ENCODE measurements around the gene ZSWIM1. TPM values are rescaled to one million over a fixed set of nuclear protein-coding genes. Genes with fewer than 3 reads are reported as not detected.

Gene ZSWIM1
- total RNA-seq (2014; rRNA removed; shearing (Covaris generic)) = 7.2 and 10.2 TPM in 2 replicates

DNA sequence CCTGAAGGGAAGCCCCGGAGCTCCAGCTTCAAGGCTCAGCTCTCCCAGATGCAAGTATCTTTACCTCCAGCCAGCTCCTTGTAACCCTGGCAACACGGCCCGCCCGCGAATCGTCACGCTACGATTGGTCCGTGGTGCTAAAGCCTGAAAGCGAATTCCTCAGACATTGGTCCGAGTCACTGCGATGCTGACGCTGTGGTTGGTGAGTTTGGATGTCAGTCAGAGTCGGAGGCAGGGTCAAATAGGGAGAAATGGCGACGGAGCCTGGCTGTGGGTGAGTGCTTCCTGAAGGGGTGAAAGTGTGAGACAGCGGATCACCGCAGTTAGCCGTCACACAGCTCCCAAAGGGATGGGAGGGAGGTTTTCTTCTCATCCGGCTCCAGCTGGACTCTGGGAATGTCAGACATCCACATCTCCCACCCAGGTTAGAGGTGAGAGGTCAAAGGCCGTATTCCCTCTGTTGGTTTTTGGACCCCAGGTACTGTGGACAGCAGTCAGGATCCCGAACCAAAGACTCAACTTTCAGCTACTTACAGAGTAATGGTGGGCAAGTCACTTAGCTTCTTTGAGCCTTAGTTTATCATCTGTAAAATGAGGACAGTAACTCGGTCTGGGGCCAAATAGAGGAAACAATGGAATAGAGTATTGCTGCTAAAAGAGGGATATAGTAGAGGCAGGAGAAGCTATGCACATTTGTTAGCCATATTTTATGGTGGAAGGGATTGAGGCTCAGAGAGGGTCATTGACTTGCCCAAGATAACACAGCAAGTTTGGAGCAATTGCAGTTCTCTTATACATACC is at the start of gene ZSWIM1:
Gene ZSWIM1 (plus strand): TSS at position 240 of the 801 bp plus-strand sequence. CDS start 1,366 bp downstream, outside the sequence.
- DNase-seq (ENCODE audit: low spot score) = peak; percentile 99

DNA sequence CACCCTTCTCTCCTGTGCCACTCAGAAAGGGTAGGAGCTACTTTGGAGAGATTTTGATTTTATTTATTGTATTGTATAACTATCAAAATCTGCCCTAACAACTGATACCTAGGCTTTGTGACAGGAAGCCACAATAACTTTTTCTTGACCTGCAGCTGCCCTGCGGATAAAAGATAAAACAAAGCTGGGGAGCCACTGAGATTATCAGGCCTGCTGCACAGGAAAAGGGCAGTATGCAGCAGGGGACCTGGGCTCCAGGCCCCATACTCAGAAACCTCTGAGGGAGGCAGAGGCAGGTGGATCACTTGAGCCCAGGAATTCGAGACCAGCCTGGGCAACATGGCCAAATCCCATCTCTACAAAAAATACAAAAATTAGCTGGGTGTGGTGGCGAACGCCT is 48.4 kb upstream of the ZSWIM1 start:
- no peak for DNase-seq (ENCODE audit: low spot score)

DNA sequence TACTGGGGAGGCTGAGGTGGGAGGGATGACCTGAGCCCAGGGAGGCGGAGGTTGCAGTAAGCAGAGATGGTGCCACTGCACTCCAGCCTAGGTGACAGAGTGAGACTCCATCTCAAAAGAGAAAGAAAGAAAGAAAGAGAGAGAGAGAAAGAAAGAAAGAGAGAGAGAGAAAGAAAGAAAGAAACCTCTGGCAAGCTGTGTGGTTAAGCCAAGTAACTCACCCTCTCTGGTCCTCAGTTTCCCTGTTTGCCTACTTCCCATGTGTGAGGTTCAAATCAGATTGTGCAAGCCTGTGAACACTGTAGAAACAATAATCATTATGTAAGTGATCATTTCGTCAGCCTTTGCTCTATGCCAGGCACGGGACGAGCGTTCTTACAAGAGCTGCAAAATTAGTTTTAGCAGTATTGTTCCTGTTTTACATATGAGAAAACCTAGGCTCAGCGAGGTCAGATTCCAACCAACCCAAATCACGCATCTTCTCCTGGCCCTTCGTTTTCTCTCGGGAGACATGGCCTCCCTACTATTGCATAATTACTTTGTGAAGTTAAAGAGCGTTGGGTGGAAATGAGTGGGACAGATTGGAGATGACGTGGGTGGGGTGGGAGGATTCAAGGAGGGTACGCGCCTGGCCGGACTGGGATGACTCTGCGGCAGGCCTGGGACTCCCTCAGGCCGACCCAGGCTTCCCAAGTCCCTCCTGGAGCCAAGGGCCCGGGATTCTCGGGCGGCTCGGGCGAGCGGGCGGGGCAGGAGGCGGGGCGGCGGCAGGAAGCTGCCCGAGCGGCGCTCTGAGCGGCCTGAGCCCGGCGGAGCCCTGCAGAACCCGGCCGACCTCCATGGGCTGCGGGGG is 47.8 kb upstream of the ZSWIM1 start, which contains the start of gene SNX21:
Gene SNX21 (plus strand): TSS at position 770 of the 853 bp plus-strand sequence. CDS start 121 bp downstream, outside the sequence.
- DNase-seq (ENCODE audit: low spot score) = peak; percentile 76

DNA sequence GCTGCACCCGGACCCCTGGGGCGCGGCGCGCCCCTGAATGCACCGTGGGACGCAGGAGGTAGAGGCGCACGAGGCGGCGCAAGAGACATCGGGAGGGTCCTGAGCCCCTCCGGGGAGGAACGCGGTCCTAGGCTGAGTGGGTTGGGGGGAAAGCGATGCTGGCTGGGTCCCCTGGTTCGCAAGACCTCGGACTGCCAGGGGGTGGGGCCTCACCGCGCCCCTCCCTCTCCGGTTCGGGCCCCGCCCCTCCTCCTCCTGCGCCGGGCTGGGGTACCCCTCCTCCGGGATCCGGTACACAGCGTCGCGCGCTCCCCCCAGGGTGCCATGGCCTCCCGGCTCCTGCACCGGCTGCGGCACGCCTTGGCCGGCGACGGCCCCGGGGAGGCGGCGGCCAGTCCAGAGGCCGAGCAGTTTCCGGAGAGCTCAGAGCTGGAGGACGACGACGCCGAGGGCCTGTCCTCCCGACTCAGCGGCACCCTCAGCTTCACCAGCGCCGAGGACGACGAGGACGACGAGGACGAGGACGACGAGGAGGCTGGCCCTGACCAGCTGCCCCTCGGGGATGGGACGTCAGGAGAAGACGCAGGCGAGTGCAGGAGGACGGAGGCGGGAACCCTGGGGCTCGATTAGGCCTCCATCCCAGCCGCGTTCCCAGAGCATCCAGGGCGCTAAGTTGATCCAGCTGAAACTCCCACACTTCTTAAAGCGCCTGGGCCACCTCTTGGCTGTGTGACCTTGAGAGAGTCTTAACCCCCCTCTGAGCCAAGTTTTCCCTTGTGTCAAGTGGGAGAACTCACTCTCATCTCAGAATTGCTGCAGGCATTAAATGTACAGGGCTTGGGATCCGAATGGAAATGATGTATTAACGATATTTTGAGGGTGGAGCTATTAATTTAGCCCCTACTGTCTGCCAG is 46.9 kb upstream of the ZSWIM1 start:
- no peak for DNase-seq (ENCODE audit: low spot score)

DNA sequence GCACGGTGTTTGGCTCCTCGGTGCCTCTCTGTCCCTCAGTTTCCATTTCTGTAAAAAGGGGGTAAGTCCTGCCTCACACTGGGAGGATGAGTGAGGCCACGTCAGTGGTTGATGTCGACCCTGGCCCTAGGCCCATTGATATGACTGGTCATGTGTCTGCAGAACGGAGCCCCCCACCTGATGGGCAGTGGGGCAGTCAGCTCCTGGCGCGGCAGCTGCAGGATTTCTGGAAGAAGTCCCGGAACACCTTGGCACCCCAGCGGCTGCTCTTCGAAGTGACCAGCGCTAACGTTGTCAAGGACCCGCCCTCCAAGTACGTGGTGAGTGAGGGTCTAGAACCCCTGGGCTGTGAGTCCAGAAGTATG is 46.2 kb upstream of the ZSWIM1 start:
- DNase-seq (ENCODE audit: low spot score) = no peak

DNA sequence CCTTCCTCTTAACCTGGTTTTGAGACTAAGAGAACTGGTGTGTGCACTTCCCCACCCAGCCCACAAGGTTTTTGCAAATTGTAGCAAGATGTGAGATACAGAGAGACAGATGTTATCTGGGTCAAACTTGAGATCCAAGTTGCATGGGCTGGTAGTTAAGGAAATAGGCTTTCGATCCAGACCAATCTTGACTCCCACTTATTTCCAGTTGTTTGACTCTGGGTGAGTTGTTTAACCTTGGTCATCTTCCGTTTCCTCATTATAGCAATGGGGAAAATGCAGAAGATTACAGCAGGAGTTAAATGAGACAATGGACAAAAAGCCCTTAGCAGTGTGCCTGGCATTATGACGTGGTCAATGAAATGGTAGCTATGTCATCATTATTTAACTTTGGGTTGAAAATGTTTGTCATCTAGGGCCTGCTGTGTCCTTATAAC is 45.7 kb upstream of the ZSWIM1 start:
- no peak for DNase-seq (ENCODE audit: low spot score)

DNA sequence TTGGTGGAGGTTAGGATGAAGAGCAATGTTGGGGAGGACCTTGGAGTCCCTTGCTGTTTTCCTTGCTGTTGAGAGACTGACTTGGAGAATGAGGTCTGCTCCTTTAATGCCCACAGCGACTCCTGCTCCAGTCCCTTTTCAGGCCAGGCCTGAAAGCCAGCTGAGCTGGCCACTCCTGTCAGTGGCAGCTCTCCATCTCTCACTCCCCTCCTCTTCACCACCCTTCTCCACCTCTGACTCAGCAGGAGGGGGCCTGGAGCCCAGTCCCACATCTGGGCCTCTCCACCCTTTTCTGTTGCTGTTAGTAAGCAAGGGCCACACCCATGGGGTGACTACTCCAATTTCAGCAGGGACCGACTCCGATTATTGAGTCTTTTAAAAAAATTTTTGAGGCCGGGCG is 45.2 kb upstream of the ZSWIM1 start:
- no peak for DNase-seq (ENCODE audit: low spot score)

DNA sequence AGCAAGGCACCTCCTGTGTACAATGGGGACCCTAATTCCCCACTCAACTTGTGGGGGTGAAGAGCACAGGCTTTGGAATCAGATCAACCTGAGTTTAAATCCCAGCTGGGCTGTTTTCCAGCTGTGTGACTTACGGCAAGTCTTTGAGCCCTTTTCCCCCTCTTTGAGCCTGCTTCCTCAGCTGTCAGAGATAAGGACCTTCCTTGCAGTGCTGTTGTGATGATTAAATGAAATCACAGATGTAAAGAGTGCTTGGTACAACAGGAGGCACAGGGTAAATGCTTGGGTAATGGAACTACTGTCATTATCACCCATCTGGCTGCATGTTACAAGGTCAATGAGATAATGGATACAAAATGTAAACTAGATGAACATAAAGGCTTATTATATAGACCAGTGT is 44.2 kb upstream of the ZSWIM1 start:
- no peak for DNase-seq (ENCODE audit: low spot score)

DNA sequence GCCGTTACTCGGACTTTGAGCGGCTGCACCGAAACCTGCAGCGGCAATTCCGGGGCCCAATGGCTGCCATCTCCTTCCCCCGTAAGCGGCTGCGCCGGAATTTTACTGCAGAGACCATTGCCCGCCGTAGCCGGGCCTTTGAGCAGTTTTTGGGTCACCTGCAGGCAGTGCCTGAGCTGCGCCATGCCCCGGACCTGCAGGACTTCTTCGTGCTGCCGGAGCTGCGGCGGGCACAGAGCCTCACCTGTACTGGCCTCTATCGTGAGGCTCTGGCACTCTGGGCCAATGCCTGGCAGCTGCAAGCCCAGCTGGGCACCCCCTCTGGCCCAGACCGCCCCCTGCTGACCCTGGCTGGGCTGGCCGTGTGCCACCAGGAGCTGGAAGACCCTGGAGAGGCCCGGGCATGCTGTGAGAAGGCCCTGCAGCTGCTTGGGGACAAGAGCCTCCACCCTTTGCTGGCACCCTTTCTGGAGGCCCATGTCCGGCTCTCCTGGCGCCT is 40.3 kb upstream of the ZSWIM1 start:
- DNase-seq (ENCODE audit: low spot score) = no peak

DNA sequence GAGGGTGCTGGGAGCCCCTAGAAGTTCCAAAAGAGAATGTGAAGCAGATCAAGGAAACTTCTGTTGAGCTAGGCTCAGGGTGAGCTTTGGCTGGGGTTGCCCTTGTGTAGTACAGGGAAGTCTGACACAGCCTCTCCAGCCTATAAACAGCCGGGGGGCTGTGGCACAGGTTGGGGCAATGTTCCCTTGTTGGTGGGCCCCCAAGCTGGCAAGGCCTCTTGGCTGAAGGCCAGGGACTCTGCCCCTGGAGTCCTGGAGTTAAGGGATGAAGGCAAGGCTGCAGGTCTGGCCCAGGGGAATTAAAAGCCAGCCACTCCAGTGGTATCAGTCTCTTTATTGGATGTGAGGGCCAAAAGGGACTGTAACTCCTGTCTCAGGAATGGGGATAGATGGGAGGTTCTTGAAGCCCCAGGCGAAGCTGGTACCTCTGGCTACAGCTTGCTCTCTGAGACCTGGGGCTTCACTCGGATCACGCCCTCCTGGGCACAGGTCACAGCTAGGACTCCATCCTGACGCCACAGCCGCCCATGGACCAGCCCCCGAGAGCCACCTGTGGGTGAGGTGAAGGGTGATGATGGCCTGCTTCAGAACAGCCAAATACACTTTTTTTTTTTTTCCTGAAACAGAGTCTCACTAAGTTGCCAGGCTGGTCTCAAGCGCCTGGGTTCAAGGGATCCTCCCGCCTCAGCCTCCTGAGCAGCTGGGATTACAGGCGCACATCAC is 39.5 kb upstream of the ZSWIM1 start:
- no peak for DNase-seq (ENCODE audit: low spot score)

DNA sequence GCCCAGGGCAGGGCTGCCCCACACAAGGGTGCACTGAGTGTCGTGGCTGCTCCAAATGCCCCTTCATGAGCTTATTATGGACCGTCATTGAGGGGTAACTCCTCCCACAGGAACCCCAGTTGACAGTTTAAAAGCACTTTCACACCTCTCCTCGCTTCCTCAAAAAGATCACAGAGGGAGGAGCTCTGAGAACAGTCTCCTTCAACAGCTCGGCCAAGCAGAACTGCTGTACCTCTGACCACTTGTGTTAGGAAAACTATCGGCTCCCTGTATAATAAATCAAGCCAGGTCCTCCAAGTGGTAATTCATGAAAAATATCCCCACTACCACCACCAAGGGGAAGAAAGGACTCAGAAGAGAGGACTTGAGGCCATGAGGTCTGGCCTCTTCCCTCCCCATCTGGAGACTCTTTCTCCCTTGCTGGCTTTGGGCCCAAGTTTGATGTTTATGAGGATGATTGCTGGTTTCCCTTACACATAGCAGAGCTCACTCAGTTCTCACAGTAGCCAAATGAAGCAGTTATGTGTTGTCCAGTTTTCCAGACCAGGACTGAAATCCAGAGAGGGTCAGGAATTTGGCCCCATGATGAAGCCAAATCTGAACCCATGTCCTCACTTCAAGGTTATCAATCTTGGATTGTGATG is 38.7 kb upstream of the ZSWIM1 start:
- DNase-seq (ENCODE audit: low spot score) = no peak

DNA sequence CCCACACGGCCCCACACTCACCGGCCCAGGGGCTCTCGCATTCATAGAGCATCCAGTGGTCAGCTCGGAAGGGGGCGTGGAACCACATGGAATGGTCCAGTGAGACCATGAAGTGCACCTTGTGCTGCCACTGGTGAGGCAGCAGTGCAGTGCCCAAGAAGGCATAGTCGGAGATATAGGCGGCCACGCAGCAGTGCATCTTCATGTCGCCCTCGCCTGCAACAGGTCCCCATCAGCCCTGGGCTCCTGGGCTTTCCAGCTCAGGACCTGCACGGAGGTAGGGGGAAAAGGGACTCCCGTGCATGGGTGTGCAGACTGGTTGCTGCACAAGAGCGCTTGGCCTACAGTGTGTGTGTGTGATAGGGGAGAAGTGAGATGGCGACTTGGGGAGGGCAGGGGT is 37.5 kb upstream of the ZSWIM1 start:
- DNase-seq (ENCODE audit: low spot score) = no peak

DNA sequence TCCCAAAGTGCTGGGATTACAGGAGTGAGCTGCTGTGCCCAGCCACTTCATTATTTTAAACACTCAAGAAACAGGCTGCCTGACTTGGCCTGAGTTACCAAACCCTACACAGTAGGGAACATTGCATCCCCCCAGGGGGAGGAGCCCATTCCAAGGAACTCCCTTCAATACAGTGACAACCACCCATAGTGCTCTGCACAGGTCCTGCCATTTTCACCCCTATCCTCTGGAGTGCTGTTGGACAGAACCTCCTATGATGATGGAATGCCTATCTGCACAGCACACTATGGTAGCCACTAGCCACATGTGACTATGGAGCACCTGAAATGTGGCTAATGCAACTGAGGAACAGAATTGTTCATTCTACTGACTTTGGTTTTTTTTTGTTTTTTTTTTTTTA is 35.6 kb upstream of the ZSWIM1 start:
- no peak for DNase-seq (ENCODE audit: low spot score)

DNA sequence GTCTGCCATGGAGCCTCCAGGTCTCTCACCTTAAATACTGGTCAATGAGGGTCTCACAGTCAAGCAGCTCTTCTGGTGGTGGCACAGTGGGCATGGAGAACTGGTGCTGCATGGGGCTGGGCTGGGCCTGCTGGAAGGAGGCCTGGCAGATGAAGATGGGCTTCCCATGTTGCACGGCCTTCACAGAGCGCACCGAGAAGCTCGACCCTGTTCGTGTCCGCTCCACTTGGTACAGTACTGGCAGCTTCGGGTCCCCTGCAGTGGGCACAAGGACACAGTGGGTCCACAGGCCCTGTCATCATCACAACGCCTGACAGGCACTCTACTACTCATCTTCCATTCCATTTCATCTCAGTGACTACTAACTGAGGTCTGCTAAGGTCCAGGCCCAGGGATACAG is 32.6 kb upstream of the ZSWIM1 start:
- DNase-seq (ENCODE audit: low spot score) = no peak

DNA sequence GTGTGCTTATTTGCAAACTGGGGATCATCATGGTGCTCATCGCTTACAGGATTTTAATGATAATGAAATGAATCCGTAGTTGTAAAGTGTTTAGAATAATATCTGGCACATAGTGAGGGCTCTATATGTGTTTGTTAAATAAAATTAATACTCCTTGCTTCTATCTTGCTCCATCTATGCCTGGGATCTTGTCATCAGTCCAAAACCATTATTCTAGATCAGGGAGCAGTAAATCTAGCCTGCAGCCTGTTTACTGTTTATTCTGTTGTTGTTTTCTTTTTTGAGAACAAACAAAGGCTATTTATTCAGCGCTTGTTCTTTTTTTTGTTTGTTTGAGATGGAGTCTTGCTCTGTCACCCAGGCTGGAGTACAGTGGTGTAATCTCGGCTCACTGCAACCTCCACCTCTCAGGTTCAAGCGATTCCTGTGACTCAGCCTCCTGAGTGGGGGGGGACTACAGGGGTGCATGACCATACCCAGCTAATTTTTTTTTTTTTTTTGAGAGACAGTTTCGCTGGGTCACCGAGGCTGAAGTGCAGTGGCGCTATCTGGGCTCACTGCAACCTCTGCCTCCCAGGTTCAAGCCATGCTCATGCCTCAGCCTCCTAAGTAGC is 32.0 kb upstream of the ZSWIM1 start:
- no peak for DNase-seq (ENCODE audit: low spot score)

DNA sequence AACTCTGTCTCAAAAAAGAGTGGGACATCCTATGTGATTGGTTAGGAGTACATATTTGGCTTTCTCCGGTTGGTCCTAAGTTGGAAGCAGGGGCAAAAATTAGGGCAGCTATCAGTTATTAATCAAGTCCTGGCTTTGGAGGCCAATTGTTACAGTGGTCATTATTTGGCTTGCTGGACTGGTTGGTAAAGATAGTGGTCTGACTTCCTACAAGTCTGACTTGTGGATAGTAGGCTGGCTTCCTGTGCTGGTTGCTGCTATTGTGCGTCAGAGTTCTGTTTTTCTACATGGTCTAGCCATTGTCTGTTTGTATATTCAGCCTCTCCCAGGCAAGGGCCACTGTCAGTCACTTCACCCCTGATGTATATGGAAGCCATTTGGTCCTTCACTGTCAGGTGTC is 30.8 kb upstream of the ZSWIM1 start:
- DNase-seq (ENCODE audit: low spot score) = no peak

DNA sequence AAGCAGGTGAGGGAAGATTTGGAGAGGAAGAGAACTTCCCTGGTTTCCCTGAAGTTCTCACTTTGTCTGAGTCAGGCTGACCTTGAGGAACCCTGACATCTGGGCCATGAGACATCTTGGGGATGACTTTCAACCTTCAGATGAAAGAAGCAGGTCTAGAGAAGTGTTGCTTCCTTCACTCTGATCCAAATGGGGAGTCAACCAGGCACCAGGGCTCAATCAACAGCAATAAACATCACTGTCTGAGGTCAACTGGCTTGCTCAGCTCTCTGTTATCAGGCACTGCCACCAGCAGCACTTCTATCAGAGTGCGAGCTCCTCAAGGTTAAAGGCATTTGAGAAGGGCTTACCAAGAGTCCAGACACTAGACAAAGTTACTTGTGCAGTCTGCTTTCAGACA is 30.1 kb upstream of the ZSWIM1 start:
- no peak for DNase-seq (ENCODE audit: low spot score)

DNA sequence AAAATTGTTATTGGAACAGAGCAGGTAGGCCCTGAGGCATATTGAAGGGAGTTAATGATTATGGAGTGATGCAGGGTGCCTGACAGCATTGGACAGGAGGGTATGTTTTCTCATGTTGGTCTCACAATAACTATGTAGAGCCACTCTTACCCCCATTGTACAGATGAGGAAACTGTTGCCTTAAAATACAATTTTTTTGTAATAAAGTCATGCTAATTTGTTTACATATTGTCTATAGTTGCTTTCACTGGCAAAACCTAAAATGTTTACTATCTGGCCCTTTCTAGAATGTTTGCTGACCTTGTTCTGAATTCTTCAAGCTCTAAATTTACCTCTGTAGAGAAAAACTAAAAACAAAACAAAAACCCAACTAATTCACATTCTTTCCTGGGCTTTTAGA is 29.5 kb upstream of the ZSWIM1 start:
- no peak for DNase-seq (ENCODE audit: low spot score)

DNA sequence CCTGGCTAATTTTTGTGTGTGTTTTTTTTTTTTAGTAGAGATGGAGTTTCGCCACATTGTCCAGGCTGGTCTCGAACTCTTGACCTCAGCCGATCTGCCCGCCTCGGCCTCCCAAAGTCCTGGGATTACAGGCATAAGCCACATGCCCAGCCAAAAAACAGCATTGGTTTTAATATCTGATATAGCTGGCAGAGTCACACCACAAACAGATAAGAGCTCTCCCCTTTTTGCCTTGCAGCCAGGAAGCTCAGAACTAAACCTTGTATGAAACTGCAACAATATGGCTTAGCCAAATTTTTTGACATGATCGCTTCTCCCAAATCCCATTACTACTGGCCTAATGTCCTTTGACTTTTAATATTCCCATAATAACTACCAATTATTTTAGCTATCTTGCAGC is 28.7 kb upstream of the ZSWIM1 start:
- no peak for DNase-seq (ENCODE audit: low spot score)

DNA sequence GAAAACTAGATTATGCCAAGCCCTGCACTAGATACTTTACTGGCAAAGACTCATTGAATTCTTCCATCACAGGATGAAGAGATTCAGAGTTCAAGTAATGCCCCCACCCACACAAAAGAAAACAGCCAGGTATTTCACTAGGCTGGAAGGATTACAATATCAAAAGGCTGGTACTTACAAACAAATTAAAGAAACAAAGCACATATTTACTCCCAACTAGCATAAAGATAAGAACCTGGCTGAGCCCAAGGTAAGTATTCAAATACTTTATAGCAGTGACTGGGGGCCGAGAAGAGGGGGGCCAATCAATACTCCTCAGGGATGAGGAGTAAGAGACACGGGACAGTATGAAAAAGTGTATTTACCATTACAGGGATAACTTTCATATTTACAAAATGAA is 27.5 kb upstream of the ZSWIM1 start:
- no peak for DNase-seq (ENCODE audit: low spot score)
